Peyer's patch (tissue), 4 donors: ENCODE data around the gene UNK. TPM values are rescaled to one million over a fixed set of nuclear protein-coding genes. Genes with fewer than 3 reads are reported as not detected.

ENCODE experiments used
- DNase-seq, 3 donors: peaks; one replicate each; pipeline ENCODE4 v3.0.0-alpha.2; 2017 to 2019
- H3K27ac ChIP-seq, 4 donors: fragments of 200-600 bp; sonication (generic); one replicate each; pipeline ENCODE4 v1.5.1; 2016 to 2019
- H3K27me3 ChIP-seq, 2 donors: fragments of 200-600 bp; sonication (generic); one replicate each; pipeline ENCODE4 v1.5.1; 2019
- H3K36me3 ChIP-seq, 3 donors: fragments of 200-600 bp; sonication (generic); one replicate each; pipeline ENCODE4 v1.5.1; 2016 to 2019
- H3K4me1 ChIP-seq, 4 donors: fragments of 200-600 bp; sonication (generic); one replicate each; pipeline ENCODE4 v1.5.1; 2016 to 2019
- H3K4me3 ChIP-seq, 4 donors: fragments of 200-600 bp; sonication (generic); 1 replicate in 3 of 4; 2 replicates in 1 of 4; pipeline ENCODE4 v1.5.1; 2016 to 2019; ENCODE audit warnings: mild to moderate bottlenecking in 1 of 4
- H3K9me3 ChIP-seq, 4 donors: fragments of 200-600 bp; sonication (generic); one replicate each; pipeline ENCODE4 v1.5.1; 2016 to 2019; ENCODE audit warnings: mild to moderate bottlenecking in 1 of 4
- CTCF ChIP-seq, 6 experiments: fragments of 450-650 bp in 4 of 6; fragments of 200-600 bp in 2 of 6; sonication (generic) in 1 of 6; IDR thresholded peaks; one replicate each; pipeline ENCODE4 v1.5.1; 2017 to 2019; ENCODE audit warnings: antibody characterized with exemption in 6 of 6, mild to moderate bottlenecking in 3 of 6, moderate library complexity in 1 of 6
- POLR2A ChIP-seq, 2 donors: fragments of 450-650 bp; IDR thresholded peaks; one replicate each; pipeline ENCODE4 v1.5.1; 2017; ENCODE audit warnings: antibody characterized with exemption in 2 of 2, mild to moderate bottlenecking in 2 of 2, moderate library complexity in 2 of 2
- total RNA-seq, 4 donors: library from RNA; depleted of rRNA; stranded (reverse); fragments of >200 nt; gene quantifications; one replicate each; pipeline ENCODE4 v1.1.0, GENCODE V29; 2016

UNK gene
- total RNA-seq, 4 donors from 2014 or later = 18.9 to 108 (median 30.6) TPM

- Histone ChIP-seq H3K27ac (no peak overlapping the region), H3K9me3 (no peaks in the 10 kb centered on the region), H3K27me3 (no peaks in the 10 kb centered on the region), H3K36me3 (peaks cover 0 to 92% (median 0%) of the 10 kb centered on the region in 3 donors), H3K4me3 (no peak overlapping the region), H3K4me1 (peaks cover 0 to 14% (median 9%) of the 10 kb centered on the region in 4 donors)
- TF ChIP-seq CTCF (IDR thresholded peaks at IDR 0.05) (no peak), POLR2A (IDR thresholded peaks at IDR 0.05) (no peak)
- no peak for DNase-seq
Observed at GRCh38 chr17:75752405-75752709, 32.2 kb upstream of the UNK start.

- TF ChIP-seq POLR2A (IDR thresholded peaks at IDR 0.05) (no peak), CTCF (IDR thresholded peaks at IDR 0.05) (peak in 1 of 6 experiments; percentile 3)
- peak overlapping the region in 1 of 4 donors; percentile 80 for H3K27ac ChIP-seq
- H3K27me3 ChIP-seq = no peaks in the 10 kb centered on the region
- peaks cover 0 to 94% (median 0%) of the 10 kb centered on the region in 3 donors for H3K36me3 ChIP-seq
- peaks cover 0 to 14% (median 9%) of the 10 kb centered on the region in 4 donors for H3K4me1 ChIP-seq
- peak overlapping the region; percentile 50 to 67 (median 52) for H3K4me3 ChIP-seq
- H3K9me3 ChIP-seq = no peaks in the 10 kb centered on the region
- DNase-seq = peak in 1 of 3 donors; percentile 47
Observed at GRCh38 chr17:75752802-75753513, 31.6 kb upstream of the UNK start.

- TF ChIP-seq CTCF (IDR thresholded peaks at IDR 0.05) = peak; percentile 35 to 87 (median 58)
- TF ChIP-seq POLR2A (IDR thresholded peaks at IDR 0.05) = no peak
- DNase-seq = peak; percentile 64 to 84 (median 70)
- peak overlapping the region; percentile 50 to 67 (median 52) for H3K4me3 ChIP-seq
- H3K4me1 ChIP-seq = peaks cover 0 to 14% (median 9%) of the 10 kb centered on the region in 4 donors
- no peaks in the 10 kb centered on the region for H3K9me3 ChIP-seq
- H3K36me3 ChIP-seq = peaks cover 0 to 91% (median 0%) of the 10 kb centered on the region in 3 donors
- no peaks in the 10 kb centered on the region for H3K27me3 ChIP-seq
- H3K27ac ChIP-seq = peak overlapping the region; percentile 40 to 80 (median 60)
Observed at GRCh38 chr17:75753514-75754377, 30.9 kb upstream of the UNK start.

GRCh38 chr17:75754378-75755204 is 30.0 kb upstream of the UNK start:
- Histone ChIP-seq H3K36me3 (peaks cover 0 to 86% (median 0%) of the 10 kb centered on the region in 3 donors), H3K27ac (no peak overlapping the region), H3K4me1 (peaks cover 0 to 14% (median 9%) of the 10 kb centered on the region in 4 donors), H3K9me3 (no peaks in the 10 kb centered on the region), H3K27me3 (no peaks in the 10 kb centered on the region), H3K4me3 (peak overlapping the region in 2 of 4 donors; percentile 50 to 67)
- peak in 1 of 3 donors; percentile 48 for DNase-seq
- no peak for TF ChIP-seq CTCF (IDR thresholded peaks at IDR 0.05)
- no peak for TF ChIP-seq POLR2A (IDR thresholded peaks at IDR 0.05)
